K562 (cell line): ENCODE measurements around the gene FAM110D. TPM values are rescaled to one million over a fixed set of nuclear protein-coding genes. Genes with fewer than 3 reads are reported as not detected.

Experiments used
- DACH1 ChIP-seq: fragments of 450-650 bp; IDR thresholded peaks from 2 replicates; pipeline ENCODE4 v1.6.1; 2018; ENCODE audit not compliant: partially characterized antibody
- HNRNPH1 ChIP-seq: fragments of 200-400 bp; formaldehyde crosslinking; optimal IDR thresholded peaks from 2 replicates; pipeline ENCODE3; 2017; ENCODE audit warnings: low read depth, mild to moderate bottlenecking, low read length, moderate library complexity
- KLF6 ChIP-seq: fragments of 250-450 bp; sonication (Bioruptor Pico); IDR thresholded peaks from 2 replicates; pipeline ENCODE4 v1.4.0; 2020; ENCODE audit warnings: mild to moderate bottlenecking, moderate library complexity, borderline replicate concordance
- MYC ChIP-seq, 2 experiments: fragments of 250-450 bp in 1 of 2; sonication (Bioruptor Pico) in 1 of 2; IDR thresholded peaks; 2 replicates each; pipeline versions ENCODE4 v1.5.1 to v1.6.1; 2012 to 2021; ENCODE audit warnings: low read depth in 2 of 2, borderline replicate concordance in 1 of 2, improper control_type of control experiment in 1 of 2, low read length in 1 of 2, mild to moderate bottlenecking in 1 of 2, moderate library complexity in 1 of 2
- NFIC ChIP-seq: fragments of 450-650 bp; IDR thresholded peaks from 2 replicates; pipeline ENCODE4 v1.6.1; 2017; ENCODE audit warnings: mild to moderate bottlenecking, inconsistent platforms
- PTTG1 ChIP-seq: fragments of 450-650 bp; IDR thresholded peaks from 2 replicates; pipeline ENCODE4 v1.6.1; 2016; ENCODE audit warnings: low read depth, mild to moderate bottlenecking, missing genetic modification characterization, missing compliant biosample characterization
- PYGO2 ChIP-seq: fragments of 450-650 bp; IDR thresholded peaks from 2 replicates; pipeline ENCODE4 v1.6.1; 2016; ENCODE audit warnings: mild to moderate bottlenecking, missing genetic modification characterization, moderate library complexity, missing compliant biosample characterization
- RAD21 ChIP-seq, 2 experiments: fragments of 250-450 bp in 1 of 2; fragments of 450-650 bp in 1 of 2; sonication (Bioruptor Pico) in 1 of 2; formaldehyde crosslinking in 1 of 2; IDR thresholded peaks in 1 of 2; conservative IDR thresholded peaks in 1 of 2; 2 replicates each; pipeline versions ENCODE4 v1.4.0 to v1.8.0; 2020 to 2022; ENCODE audit warnings: mild to moderate bottlenecking in 2 of 2, moderate library complexity in 1 of 2
- RBBP5 ChIP-seq: fragments of 200-600 bp; sonication (generic); IDR thresholded peaks from 2 replicates; pipeline ENCODE4 v1.6.1; 2012; ENCODE audit warnings: borderline replicate concordance, mild to moderate bottlenecking, low read length, control low read depth, inconsistent platforms; ENCODE audit not compliant: insufficient read depth, poor library complexity, severe bottlenecking
- ZNF311 ChIP-seq: fragments of 250-450 bp; sonication (Bioruptor Pico); IDR thresholded peaks from 2 replicates; pipeline ENCODE4 v1.4.0; 2020; ENCODE audit warnings: mild to moderate bottlenecking, moderate library complexity
- ZNF75A ChIP-seq: fragments of 450-650 bp; formaldehyde crosslinking; IDR thresholded peaks from 2 replicates; pipeline ENCODE4 v1.4.0; 2020; ENCODE audit warnings: mild to moderate bottlenecking
- ZNF79 ChIP-seq: fragments of 250-450 bp; sonication (Bioruptor Pico); IDR thresholded peaks from 2 replicates; pipeline ENCODE4 v1.4.0; 2020; ENCODE audit warnings: low read depth, mild to moderate bottlenecking, moderate library complexity
- polyA plus RNA-seq, 8 experiments: library from polyadenylated mRNA; depleted of rRNA in 4 of 8; stranded (reverse) in 5 of 8; unstranded in 3 of 8; fragments of >200 nt; fragmentation: Nextera tagmentation in 2 of 8; fragmentation: Illumina TruSeq in 1 of 8; extraction: Ambion mirVana in 2 of 8; extraction: Trizol in 1 of 8; gene quantifications; 2 replicates each; pipeline versions ENCODE4 v1.2.1 to v1.2.3, GENCODE V29; 2011 to 2014; ENCODE audit warnings: inconsistent platforms in 1 of 8, missing spikeins in 1 of 8
- total RNA-seq, 7 experiments: library from RNA; depleted of rRNA in 6 of 7; stranded (reverse); fragments of >200 nt in 6 of 7; fragmentation: Illumina TruSeq in 2 of 7; extraction: Trizol in 2 of 7; gene quantifications; 2 replicates each; pipeline versions ENCODE4 v1.2.1 to v1.2.3, GENCODE V29; 2011 to 2021; ENCODE audit warnings: low replicate concordance in 1 of 7
- TF ChIP-seq, protein P1 (sequence below): fragments of 450-650 bp; formaldehyde crosslinking; IDR thresholded peaks from 2 replicates; pipeline ENCODE4 v1.4.0; 2022; ENCODE audit warnings: mild to moderate bottlenecking, moderate library complexity
- TF ChIP-seq, protein P2 (sequence below): fragments of 250-450 bp; sonication (Bioruptor Pico); IDR thresholded peaks from 2 replicates; pipeline ENCODE4 v1.5.0; 2020; ENCODE audit warnings: mild to moderate bottlenecking
- TF ChIP-seq, protein P3 (sequence below): fragments of 450-650 bp; conservative IDR thresholded peaks from 2 replicates; pipeline ENCODE4 v1.6.1; 2016; ENCODE audit warnings: missing genetic modification characterization, low read depth, mild to moderate bottlenecking, missing compliant biosample characterization, moderate library complexity
- TF ChIP-seq, protein P4 (sequence below), 3 experiments: fragments of 200-800 bp in 1 of 3; sonication (Bioruptor generic) in 1 of 3; sonication (generic) in 1 of 3; formaldehyde crosslinking in 1 of 3; IDR thresholded peaks; 2 replicates each; pipeline versions ENCODE4 v1.6.1 to v1.8.0; 2016 to 2022; ENCODE audit warnings: mild to moderate bottlenecking in 2 of 3, missing compliant biosample characterization in 2 of 3, missing genetic modification characterization in 2 of 3, missing genetic modification reagents in 1 of 3

Gene FAM110D
- total and polyA plus RNA-seq, 9 of the 15 experiments (the other 6 are each of a cell fraction or from before 2014, with no cell fraction given): 0.04 to 1.1 (median 0.33) TPM

DNA sequence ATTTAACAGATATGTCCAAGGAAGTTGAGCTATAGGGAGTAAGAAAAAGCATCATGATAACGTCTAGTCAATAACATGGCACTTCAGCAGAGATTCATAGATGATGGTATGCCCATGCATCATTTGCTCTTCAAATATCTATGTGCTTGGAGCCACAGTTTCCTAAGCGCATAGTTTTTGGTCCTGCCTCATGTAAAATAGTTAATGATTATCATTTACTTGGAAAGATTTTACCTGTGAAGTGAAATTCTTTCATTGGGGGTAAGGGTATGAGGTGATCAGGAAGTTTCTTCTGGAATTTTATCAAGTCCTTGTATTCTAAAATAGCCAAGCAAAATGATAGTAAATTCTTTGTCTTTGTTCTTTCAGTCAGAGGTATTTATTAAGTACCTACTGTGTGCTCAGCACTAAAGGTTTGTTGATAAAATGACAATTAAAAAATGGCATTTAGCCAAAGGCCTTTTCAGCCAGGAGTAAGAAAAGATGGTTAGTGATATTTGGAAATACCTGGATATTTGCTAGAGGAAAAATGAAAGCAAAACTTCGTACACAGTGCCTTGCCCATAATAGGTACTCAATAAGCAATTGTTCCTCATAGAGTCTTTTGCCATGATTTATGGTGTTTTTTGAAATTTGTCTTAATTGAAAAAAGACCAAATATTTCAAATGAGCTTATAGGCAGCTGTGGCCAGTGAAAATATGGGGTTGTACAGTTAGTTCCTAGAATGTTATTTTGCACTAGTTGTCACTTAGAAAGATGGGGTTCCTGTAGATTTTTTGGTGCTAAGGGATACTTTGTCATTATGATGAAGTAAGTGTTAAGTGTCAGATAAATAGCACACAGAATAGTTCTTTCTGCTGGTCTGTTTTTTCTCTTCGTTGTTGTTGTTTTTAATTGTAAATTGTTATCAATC lies 34.2 kb upstream of the FAM110D start (continued):
- TF ChIP-seq HNRNPH1 (no peak), RAD21 (CRISPR knock-in tag; conservative IDR thresholded peaks at IDR 0.05 in 1 of 2, IDR thresholded peaks at IDR 0.05 in 1 of 2) (no peak), PYGO2 (peak; percentile 27; the same call in 1 of the 2 replicates), MYC (IDR thresholded peaks at IDR 0.05; ENCODE audit: low read depth, low read length) (no peak), MYC (CRISPR knock-in tag; IDR thresholded peaks at IDR 0.05; ENCODE audit: borderline replicate concordance, low read depth) (peak; percentile 36; the same call in 1 of the 2 replicates), RBBP5 (no peak), ZNF79 (CRISPR knock-in tag) (peak; percentile 78), PTTG1 (tag) (peak; percentile 83), KLF6 (CRISPR knock-in tag) (peak; percentile 73; the same call in 1 of the 2 replicates), ZNF311 (peak; percentile 90), ZNF75A (CRISPR knock-in tag) (peak; percentile 42; the same call in 1 of the 2 replicates), DACH1 (no peak), NFIC (peak; percentile 71)
- TF ChIP-seq, protein P1, sequence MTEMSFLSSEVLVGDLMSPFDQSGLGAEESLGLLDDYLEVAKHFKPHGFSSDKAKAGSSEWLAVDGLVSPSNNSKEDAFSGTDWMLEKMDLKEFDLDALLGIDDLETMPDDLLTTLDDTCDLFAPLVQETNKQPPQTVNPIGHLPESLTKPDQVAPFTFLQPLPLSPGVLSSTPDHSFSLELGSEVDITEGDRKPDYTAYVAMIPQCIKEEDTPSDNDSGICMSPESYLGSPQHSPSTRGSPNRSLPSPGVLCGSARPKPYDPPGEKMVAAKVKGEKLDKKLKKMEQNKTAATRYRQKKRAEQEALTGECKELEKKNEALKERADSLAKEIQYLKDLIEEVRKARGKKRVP (CRISPR knock-in tag): peak; percentile 72
- TF ChIP-seq, protein P2, sequence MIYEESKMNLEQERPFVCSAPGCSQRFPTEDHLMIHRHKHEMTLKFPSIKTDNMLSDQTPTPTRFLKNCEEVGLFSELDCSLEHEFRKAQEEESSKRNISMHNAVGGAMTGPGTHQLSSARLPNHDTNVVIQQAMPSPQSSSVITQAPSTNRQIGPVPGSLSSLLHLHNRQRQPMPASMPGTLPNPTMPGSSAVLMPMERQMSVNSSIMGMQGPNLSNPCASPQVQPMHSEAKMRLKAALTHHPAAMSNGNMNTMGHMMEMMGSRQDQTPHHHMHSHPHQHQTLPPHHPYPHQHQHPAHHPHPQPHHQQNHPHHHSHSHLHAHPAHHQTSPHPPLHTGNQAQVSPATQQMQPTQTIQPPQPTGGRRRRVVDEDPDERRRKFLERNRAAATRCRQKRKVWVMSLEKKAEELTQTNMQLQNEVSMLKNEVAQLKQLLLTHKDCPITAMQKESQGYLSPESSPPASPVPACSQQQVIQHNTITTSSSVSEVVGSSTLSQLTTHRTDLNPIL (CRISPR knock-in tag): 0 out of 2 replicates have a peak, but pooled peaks have one; percentile 45
- TF ChIP-seq, protein P3, sequence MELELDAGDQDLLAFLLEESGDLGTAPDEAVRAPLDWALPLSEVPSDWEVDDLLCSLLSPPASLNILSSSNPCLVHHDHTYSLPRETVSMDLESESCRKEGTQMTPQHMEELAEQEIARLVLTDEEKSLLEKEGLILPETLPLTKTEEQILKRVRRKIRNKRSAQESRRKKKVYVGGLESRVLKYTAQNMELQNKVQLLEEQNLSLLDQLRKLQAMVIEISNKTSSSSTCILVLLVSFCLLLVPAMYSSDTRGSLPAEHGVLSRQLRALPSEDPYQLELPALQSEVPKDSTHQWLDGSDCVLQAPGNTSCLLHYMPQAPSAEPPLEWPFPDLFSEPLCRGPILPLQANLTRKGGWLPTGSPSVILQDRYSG (tag): peak; percentile 93; the same call in 1 of the 2 replicates
- TF ChIP-seq, protein P4, sequence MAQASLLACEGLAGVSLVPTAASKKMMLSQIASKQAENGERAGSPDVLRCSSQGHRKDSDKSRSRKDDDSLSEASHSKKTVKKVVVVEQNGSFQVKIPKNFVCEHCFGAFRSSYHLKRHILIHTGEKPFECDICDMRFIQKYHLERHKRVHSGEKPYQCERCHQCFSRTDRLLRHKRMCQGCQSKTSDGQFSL (CRISPR knock-in tag; IDR thresholded peaks at IDR 0.05): no peak
- TF ChIP-seq, protein P4 (tag; IDR thresholded peaks at IDR 0.05): peak in 1 of 2 experiments; percentile 75; a peak in 2 of 4 replicates
